IMR-90 (cell line): ENCODE data around the gene CNST. TPM values are rescaled to one million over a fixed set of nuclear protein-coding genes. Genes with fewer than 3 reads are reported as not detected.

Experiments used
- ATAC-seq: fragments of 200-7000 bp; cut with Tn5 transposase; 2 replicates; pipeline ENCODE4 v1.9.1; 2020; ENCODE audit warnings: low read depth, mild to moderate bottlenecking, moderate library complexity
- BruUV-seq: library from RNA; stranded (reverse); fragments of 400-500 nt; replicated peaks from 2 replicates; lab custom pipeline; 2021; lab: Mats Ljungman, UMichigan
- CTCF ChIA-PET: fragments of 300-600 bp; formaldehyde crosslinking; extraction: SDS; loops from one replicate; lab custom pipeline; 2021; ENCODE audit warnings: antibody characterized with exemption; lab: Yijun Ruan, JAX
- POLR2A ChIA-PET: fragments of 300-600 bp; sonication (Branson Sonifier 250); formaldehyde crosslinking; loops from one replicate; lab custom pipeline; 2022; ENCODE audit warnings: antibody characterized with exemption; ENCODE audit not compliant: unreplicated experiment; lab: Charles Lee
- DNase-seq: peaks from one replicate; pipeline ENCODE4 v3.0.0; 2013
- H2AFZ ChIP-seq: replicated peaks from 2 replicates; pipeline ENCODE3; 2013; ENCODE audit warnings: low read length, mild to moderate bottlenecking; ENCODE audit not compliant: poor library complexity
- H2AK5ac ChIP-seq: 2 replicates; pipeline ENCODE4 v1.6.1; 2013; ENCODE audit warnings: low read depth, low read length, inconsistent platforms
- H2AK9ac ChIP-seq: replicated peaks from 2 replicates; pipeline ENCODE3; 2013; ENCODE audit warnings: mild to moderate bottlenecking, low read depth, low read length, moderate library complexity; ENCODE audit not compliant: poor library complexity
- H2BK120ac ChIP-seq: 2 replicates; pipeline ENCODE4 v1.6.1; 2013; ENCODE audit warnings: low read depth, low read length, inconsistent platforms
- H2BK15ac ChIP-seq: 3 replicates; pipeline ENCODE4 v1.6.1; 2013; ENCODE audit warnings: low read depth, low read length, inconsistent platforms
- H2BK20ac ChIP-seq: 2 replicates; pipeline ENCODE4 v1.6.1; 2013; ENCODE audit warnings: low read depth, mild to moderate bottlenecking, inconsistent platforms, low read length, moderate library complexity
- H2BK5ac ChIP-seq: 2 replicates; pipeline ENCODE4 v1.6.1; 2013; ENCODE audit warnings: mild to moderate bottlenecking, low read depth, low read length, inconsistent platforms; ENCODE audit not compliant: poor library complexity, severe bottlenecking
- H3K14ac ChIP-seq: replicated peaks from 2 replicates; pipeline ENCODE4 v1.6.1; 2013; ENCODE audit warnings: low read depth, low read length, inconsistent platforms
- H3K18ac ChIP-seq: 2 replicates; pipeline ENCODE4 v1.6.1; 2013; ENCODE audit warnings: low read depth, low read length, control low read depth
- H3K23ac ChIP-seq: 2 replicates; pipeline ENCODE4 v1.6.1; 2013; ENCODE audit warnings: low read depth, low read length, inconsistent platforms
- H3K27ac ChIP-seq: 2 replicates; pipeline ENCODE4 v1.5.1; 2013; ENCODE audit warnings: mild to moderate bottlenecking, control low read depth, low read length; ENCODE audit not compliant: insufficient read depth
- H3K27me3 ChIP-seq: 2 replicates; pipeline ENCODE4 v1.6.1; 2013; ENCODE audit warnings: low read length; ENCODE audit not compliant: control insufficient read depth, insufficient read depth
- H3K36me3 ChIP-seq: 2 replicates; pipeline ENCODE4 v1.6.1; 2013; ENCODE audit warnings: low read length, mixed read lengths; ENCODE audit not compliant: control insufficient read depth, insufficient read depth
- H3K4ac ChIP-seq: 2 replicates; pipeline ENCODE4 v1.6.1; 2013; ENCODE audit warnings: low read depth, low read length, inconsistent platforms
- H3K4me1 ChIP-seq: 2 replicates; pipeline ENCODE4 v1.6.1; 2013; ENCODE audit warnings: low read length, mixed read lengths; ENCODE audit not compliant: control insufficient read depth, insufficient read depth
- H3K4me2 ChIP-seq: 2 replicates; pipeline ENCODE4 v1.6.1; 2013; ENCODE audit warnings: low read depth, mild to moderate bottlenecking, control low read depth, low read length, moderate library complexity
- H3K4me3 ChIP-seq: 2 replicates; pipeline ENCODE4 v1.5.1; 2013; ENCODE audit warnings: low read depth, mild to moderate bottlenecking, control low read depth, low read length, moderate library complexity; ENCODE audit not compliant: insufficient read depth
- H3K56ac ChIP-seq: 2 replicates; pipeline ENCODE4 v1.6.1; 2013; ENCODE audit warnings: low read length, inconsistent platforms; ENCODE audit not compliant: insufficient read depth; ENCODE audit errors: extremely low read depth
- H3K79me1 ChIP-seq, 2 experiments: 2 replicates each; pipeline ENCODE4 v1.6.1; 2013; ENCODE audit warnings: low read length in 2 of 2, inconsistent platforms in 1 of 2, low read depth in 1 of 2
- H3K9ac ChIP-seq: 2 replicates; pipeline ENCODE4 v1.6.1; 2013; ENCODE audit warnings: low read depth, low read length, control low read depth
- H3K9me1 ChIP-seq: 2 replicates; pipeline ENCODE4 v1.6.1; 2013; ENCODE audit warnings: low read length, inconsistent platforms; ENCODE audit not compliant: insufficient read depth
- H3K9me3 ChIP-seq: 2 replicates; pipeline ENCODE4 v1.6.1; 2013; ENCODE audit warnings: low read length; ENCODE audit not compliant: control insufficient read depth, insufficient read depth
- H4K20me1 ChIP-seq: 2 replicates; pipeline ENCODE4 v1.6.1; 2013; ENCODE audit warnings: low read length, inconsistent platforms; ENCODE audit not compliant: insufficient read depth
- H4K5ac ChIP-seq: 2 replicates; pipeline ENCODE4 v1.6.1; 2013; ENCODE audit warnings: mild to moderate bottlenecking, low read depth, low read length, control low read depth
- H4K8ac ChIP-seq, 2 experiments: 2 replicates each; pipeline ENCODE4 v1.6.1; 2013; ENCODE audit warnings: low read depth in 2 of 2, low read length in 2 of 2, control low read depth in 1 of 2, inconsistent platforms in 1 of 2
- H4K91ac ChIP-seq: 2 replicates; pipeline ENCODE4 v1.6.1; 2013; ENCODE audit warnings: low read depth, low read length, inconsistent platforms; ENCODE audit not compliant: insufficient read depth
- CEBPB ChIP-seq: IDR thresholded peaks from 2 replicates; pipeline ENCODE4 v1.6.1; 2012; ENCODE audit warnings: low read depth, low read length, improper control_type of control experiment
- MAFK ChIP-seq: IDR thresholded peaks from 2 replicates; pipeline ENCODE4 v1.6.1; 2012; ENCODE audit warnings: low read depth, low read length, improper control_type of control experiment
- MXI1 ChIP-seq: IDR thresholded peaks from 2 replicates; pipeline ENCODE4 v1.6.1; 2012; ENCODE audit warnings: low read depth, mild to moderate bottlenecking, low read length, moderate library complexity, borderline replicate concordance
- SMC3 ChIP-seq: fragments of 150-350 bp; IDR thresholded peaks from 2 replicates; pipeline ENCODE4 v1.6.1; 2016; ENCODE audit warnings: low read depth, mild to moderate bottlenecking, antibody characterized with exemption, low read length, moderate library complexity
- WGBS, 2 experiments: methylation state at CpG; one replicate each; pipeline versions ENCODE4 v1.1.5 to v1.1.7; 2013; ENCODE audit warnings: missing lambda C conversion rate in 2 of 2; ENCODE audit not compliant: insufficient read length in 1 of 2; ENCODE audit errors: extremely low coverage in 2 of 2; 5-methylcytosine and 5-hydroxymethylcytosine counted together
- dilution Hi-C: fragments of 300-500 bp; cut with HindIII; formaldehyde crosslinking; loops from one replicate; pipeline ENCODE4 v1.14.3; 2018; ENCODE audit warnings: low sequenced_read_pairs; ENCODE audit not compliant: unreplicated experiment
- in situ Hi-C: fragments of 300-500 bp; cut with MboI; formaldehyde crosslinking; loops from 3 replicates; pipeline ENCODE4 v1.14.3; 2019; ENCODE audit warnings: low sequenced_read_pairs, inconsistent platforms, mixed read lengths
- intact Hi-C: fragments of 100-400 bp; cut with micrococcal nuclease; formaldehyde crosslinking; loops from 2 replicates; pipeline ENCODE4 v1.10.0; 2022
- polyA plus RNA-seq, 3 experiments: library from polyadenylated mRNA; depleted of rRNA; stranded (reverse); fragments of >200 nt; gene quantifications; 2 replicates each; pipeline ENCODE4 v1.2.3, GENCODE V29; 2012; ENCODE audit warnings: low replicate concordance in 1 of 3
- total RNA-seq: library from RNA; depleted of rRNA; stranded (reverse); fragments of >200 nt; gene quantifications from 2 replicates; pipeline ENCODE4 v1.2.3, GENCODE V29; 2012

CNST gene
- total and polyA plus RNA-seq, 2 of the 4 experiments (the other 2 are of a cell fraction) = 15.4 to 25.5 TPM

DNA sequence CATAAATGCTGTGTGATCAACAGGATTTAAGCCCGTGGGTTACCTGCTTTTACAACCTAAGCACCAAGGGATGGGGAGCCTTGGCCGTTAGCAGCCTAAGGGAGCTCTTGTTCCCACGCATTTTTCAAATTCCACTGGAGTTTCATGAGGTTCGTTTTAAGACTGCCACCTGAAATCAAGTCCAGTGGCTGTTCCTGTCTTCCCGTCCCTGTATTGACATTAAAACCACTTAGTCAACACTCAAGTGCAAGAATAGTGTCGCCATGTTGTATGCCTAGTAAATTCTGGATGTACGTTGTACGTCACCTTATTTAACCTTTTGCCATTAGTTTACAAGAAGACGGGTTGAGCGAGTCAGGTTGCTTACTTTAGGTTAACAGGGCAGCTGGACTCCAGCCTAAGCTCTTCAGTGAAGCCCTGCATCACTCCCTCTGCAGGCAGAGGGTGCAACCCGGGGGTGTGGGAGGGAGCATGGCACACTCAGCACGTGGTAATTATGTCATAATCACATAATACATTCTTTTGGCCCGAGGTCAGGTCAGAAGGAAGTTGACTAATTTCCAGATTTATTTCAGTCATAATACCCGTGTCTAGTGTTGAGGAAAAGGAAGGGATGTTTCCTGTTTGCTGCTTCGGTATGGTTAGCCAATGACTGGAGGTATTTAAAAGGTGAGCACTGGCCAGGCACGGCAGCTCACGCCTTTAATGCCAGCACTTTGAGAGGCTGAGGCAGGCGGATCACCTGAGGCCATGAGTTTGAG is 42.5 kb downstream of the CNST start (continued):
- TF ChIP-seq MXI1 (peak; percentile 84), MAFK (no peak; the same call in 1 of the 2 replicates), SMC3 (no peak)

DNA sequence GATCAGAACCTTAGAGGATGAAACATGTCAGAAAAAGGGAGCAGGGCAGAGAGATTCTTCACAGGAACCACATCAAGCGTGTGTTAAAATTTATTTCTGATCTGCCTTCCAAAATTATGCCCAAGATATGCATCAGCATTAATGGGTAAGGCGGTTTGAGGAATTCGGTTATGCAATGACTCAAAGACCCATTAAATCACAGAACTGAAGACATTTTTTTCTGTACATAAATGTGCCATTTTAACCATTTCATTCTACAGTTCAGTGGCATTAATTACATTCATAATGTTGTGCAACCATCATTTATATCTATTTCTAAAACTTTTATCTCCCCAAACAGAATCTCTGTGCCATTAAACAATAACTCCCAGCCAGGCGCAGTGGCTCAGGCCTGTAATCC is 43.4 kb downstream of the CNST start:
- no peaks in the 10 kb centered on the region for H3K36me3 ChIP-seq
- no peak overlapping the region for H3K23ac ChIP-seq
- CTCF ChIA-PET = no interaction called here
- peak overlapping the region; percentile 81; the same call in 1 of the 2 replicates for H2BK20ac ChIP-seq
- no TSS peak for BruUV-seq
- no peak overlapping the region for H3K9ac ChIP-seq
- peak overlapping the region; percentile 3 to 34; a peak in 2 of 4 replicates for H4K8ac ChIP-seq
- dilution Hi-C loops (no loop called here), intact Hi-C loops (loop anchor here (2.0 kb wide), 1 partner anchor 43 kb away; the partner anchor contains the start of genes CNST and TFB2M), in situ Hi-C loops (no loop called here)
- H2AFZ ChIP-seq = no peak overlapping the region
- no peak overlapping the region for H3K4me3 ChIP-seq
- H3K79me1 ChIP-seq = peaks cover 8 to 67% of the 10 kb centered on the region in 2 experiments
- peaks cover 8% of the 10 kb centered on the region for H3K4me1 ChIP-seq
- peak overlapping the region; percentile 38; the same call in 1 of the 2 replicates for H3K18ac ChIP-seq
- peak overlapping the region; percentile 16 for H2BK5ac ChIP-seq
- no peaks in the 10 kb centered on the region for H4K20me1 ChIP-seq
- H2AK9ac ChIP-seq = no peak overlapping the region
- POLR2A ChIA-PET = no interaction called here
- 0 out of 2 replicates have a peak overlapping the region, but pooled peaks have one; percentile 2 for H3K14ac ChIP-seq
- no peak overlapping the region for H3K4me2 ChIP-seq
- peaks cover 4% of the 10 kb centered on the region for H3K9me1 ChIP-seq
- H3K27me3 ChIP-seq = no peaks in the 10 kb centered on the region
- 40% methylated on average over 1 of the region's 4 CpGs; no CpG with 5 or more reads in 1 of the 2 experiments for WGBS, 2 experiments
- H4K5ac ChIP-seq = peak overlapping the region; percentile 39; the same call in 1 of the 2 replicates
- no peak for TF ChIP-seq MXI1
- peak; percentile 62 for TF ChIP-seq CEBPB
- H3K4ac ChIP-seq = peak overlapping the region; percentile 31; the same call in 1 of the 2 replicates
- no peaks in the 10 kb centered on the region for H3K9me3 ChIP-seq
- ATAC-seq = no peak
- no peak for DNase-seq
- H2AK5ac ChIP-seq = peak overlapping the region; percentile 45; the same call in 1 of the 2 replicates
- H3K27ac ChIP-seq = peak overlapping the region; percentile 62
- H4K91ac ChIP-seq = 0 out of 2 replicates have a peak overlapping the region, but pooled peaks have one; percentile 14
- peak overlapping the region; percentile 22; the same call in 1 of the 3 replicates for H2BK15ac ChIP-seq
- H3K56ac ChIP-seq = no peak overlapping the region
- H2BK120ac ChIP-seq = peak overlapping the region; percentile 13
